GM18907 (cell line): Measurements from ENCODE around the gene GRIK3.
"Not testable (repeated sequence)": the region's sequence is repeated elsewhere in the genome, so short reads cannot be mapped to it uniquely, and the experiment has no call there.

Source experiments
- ATAC-seq: cut with Tn5 transposase; IDR thresholded peaks from one replicate; pipeline ENCODE4 v1.9.1; 2021; ENCODE audit warnings: mild to moderate bottlenecking, moderate library complexity; ENCODE audit not compliant: unreplicated experiment

The GRIK3 gene

DNA sequence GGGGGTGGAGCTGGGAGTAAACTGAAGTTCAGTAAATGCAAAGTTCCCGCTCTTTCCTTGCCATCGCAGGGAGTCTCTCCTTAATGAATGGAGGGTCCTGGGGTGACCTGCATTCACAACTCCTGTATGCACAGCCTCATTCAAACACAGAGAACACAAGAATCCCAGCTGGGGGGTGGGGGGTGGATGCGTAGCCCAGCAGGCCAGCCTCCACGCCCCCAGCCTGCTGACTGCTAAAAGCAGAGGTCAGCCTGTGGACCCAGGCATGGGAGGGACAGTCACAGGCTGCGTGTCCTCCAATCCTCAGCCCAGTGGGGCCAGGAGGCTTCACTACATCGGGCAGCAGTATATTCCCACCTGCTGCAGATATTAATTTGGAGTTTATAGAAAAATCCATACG is 263.1 kb downstream of the GRIK3 start:
- no peak for ATAC-seq

DNA sequence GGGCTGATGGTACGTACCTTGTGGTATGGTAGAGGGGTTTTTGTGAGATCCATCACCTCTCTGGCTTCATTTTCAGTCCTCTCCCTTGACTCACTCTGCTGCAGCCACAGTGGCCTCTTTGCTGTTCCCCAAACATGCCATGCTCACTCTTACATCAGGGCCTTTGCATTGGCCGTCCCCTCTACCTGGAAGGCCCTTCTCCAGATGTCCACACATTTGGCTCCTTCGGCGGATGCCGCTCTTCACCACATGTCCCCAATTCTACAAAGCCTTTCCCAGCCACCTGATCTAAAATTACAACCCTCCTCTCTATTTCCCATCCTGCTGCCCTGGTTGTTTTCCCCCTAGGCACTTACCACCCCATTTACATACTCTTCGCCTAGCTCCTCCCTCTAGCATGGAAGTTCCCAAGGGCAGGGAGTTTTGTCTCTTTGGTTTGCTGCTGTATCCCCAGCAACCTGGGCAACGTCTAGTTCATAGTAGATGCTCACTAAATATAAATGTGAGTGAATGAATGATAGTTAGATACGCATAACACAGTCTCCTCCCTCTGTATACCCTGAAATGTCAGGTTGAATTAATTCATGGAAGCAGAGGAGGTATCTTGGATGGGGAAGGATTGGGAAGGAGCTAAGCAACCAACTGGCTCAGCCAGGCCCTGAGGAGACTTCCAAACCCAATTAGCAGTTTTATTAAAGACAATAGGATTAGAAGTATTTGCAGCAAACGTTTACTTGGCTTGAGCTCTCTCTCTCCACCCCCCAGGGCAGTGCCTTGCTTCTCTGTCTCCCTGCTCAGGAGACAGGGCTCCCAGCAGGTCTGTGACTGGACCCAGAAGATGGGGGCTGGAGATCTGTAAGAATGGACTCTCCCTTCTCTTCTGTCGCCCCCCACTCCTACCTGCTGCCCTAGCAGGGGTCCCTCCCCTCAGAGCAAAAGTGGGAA is 264.2 kb downstream of the GRIK3 start:
- ATAC-seq = no peak

DNA sequence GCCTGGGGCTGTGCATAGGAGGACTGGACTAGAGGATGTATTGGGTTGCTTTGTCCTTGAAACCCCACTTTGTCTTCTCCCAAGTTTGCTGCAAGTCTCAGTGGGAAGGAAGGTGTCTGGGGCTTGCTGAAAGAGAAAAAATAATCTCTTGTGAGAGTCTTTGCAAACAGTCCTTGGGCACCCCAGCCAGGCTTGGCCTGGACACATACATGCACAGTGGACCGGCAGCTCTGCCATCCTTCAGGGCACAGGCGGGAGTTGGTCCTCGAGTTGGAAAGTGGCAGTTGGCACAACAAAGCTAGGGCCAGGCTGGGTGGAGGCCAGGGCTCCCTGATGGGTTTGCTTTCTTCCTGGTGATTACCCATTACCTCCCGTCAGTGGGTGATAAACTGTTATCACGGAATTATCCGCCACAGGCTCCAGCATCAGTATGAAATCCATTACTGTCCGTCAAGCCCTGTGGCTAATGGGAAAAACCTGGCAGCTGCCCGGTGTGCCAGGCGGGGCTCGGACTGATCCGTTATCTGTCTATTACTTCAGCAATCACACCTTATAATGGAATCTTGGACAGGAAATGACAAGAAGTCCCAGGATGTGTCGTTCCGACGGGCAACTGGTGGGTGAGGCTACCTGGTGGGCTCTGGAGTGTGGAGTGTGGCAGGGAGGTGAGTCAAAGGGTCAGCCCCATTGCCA is 265.7 kb downstream of the GRIK3 start:
- no peak for ATAC-seq

DNA sequence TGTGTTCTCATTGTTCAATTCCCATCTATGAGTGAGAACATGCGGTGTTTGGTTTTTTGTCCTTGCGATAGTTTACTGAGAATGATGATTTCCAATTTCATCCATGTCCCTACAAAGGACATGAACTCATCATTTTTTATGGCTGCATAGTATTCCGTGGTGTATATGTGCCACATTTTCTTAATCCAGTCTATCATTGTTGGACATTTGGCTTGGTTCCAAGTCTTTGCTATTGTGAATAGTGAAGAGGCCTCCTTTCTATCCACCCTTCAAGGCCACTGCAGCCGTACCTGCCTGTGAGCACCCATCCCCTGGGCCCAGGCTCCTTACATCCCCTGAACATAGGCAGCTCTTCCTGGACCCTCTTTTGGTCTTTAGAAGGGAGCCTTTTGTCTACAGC is 266.9 kb downstream of the GRIK3 start:
- ATAC-seq = not testable (repeated sequence)

DNA sequence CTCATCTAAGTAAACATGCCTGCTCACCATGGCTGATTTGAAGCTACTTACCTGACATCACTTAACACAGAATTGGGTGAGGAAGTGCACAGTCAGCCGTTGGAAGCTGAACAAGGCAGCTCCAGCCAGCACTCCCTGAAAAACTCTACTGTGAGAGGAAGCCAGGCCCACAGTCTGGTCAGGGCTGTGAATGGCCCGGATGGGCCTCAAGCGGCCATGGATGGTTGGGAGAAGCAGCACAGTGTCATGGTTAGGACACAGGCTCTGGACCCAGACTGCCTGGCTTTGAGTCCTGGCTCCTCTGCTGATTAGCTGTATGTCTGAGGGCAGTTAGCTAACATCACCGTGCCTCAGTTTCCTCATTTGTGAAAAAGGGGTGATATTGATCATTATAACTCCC is 267.8 kb downstream of the GRIK3 start:
- no peak for ATAC-seq

DNA sequence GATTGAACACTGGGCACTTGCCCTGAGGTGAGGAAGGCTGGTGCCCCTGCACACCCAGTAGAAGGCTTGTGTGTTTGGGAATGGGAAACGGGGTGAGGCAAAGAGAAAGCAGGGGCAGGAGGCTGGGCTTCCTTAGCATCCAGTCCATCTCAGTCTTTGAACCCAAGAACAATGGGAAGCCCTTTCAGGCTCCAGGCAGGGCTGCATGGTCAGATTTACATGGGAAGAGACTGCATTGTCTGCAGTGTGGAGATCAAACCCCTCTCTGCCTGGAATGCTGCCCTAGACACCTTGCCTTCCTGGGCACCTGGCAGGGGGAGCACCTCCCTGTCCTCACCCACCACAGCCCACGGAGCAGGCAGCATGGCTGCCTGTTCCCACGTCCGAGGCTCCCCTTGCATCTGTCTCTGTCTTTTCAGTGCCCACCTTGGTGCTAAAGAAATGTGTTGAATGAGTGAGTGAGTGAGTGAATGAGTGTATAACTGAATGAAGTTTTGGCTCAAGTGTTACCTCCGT is 268.5 kb downstream of the GRIK3 start:
- ATAC-seq = no peak

DNA sequence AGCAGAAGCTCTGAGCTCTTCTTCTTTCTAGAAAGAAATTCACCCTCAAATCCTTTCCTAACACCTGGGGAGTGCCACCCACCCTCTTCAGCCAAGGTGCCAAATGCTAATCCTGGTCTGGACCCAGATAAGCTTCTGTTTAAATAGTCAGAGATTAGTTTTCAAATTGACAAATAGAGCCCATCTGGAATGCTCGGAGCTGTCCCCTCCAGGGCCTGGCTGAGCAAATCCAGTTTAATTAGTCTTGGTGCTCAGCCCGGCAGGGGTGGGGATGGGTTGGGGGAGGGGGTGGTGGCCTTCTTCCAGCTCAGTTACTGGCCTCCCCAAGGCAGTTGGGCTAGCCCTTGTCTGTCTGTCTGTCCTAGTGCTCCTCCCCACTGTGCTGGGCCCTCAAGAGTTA is 269.5 kb downstream of the GRIK3 start:
- no peak for ATAC-seq

DNA sequence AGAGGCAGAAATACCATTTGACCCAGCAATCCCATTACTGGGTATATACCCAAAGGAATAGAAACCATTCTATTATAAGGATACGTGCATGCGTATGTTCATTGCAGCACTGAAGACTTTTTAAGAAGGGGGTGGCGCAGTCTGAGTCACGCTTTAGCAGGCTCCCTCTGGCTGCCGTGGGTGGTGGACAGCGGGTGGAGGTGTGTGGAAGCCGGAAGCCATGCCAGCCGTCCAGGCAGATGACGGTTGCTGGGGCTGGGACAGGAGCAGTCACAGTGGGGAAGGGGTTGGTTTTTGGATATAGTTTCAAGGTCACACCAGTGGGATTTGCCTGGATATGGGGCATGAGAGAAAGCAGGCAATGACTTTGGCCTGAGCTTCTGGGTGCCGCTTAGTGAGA is 270.5 kb downstream of the GRIK3 start:
- no peak for ATAC-seq

DNA sequence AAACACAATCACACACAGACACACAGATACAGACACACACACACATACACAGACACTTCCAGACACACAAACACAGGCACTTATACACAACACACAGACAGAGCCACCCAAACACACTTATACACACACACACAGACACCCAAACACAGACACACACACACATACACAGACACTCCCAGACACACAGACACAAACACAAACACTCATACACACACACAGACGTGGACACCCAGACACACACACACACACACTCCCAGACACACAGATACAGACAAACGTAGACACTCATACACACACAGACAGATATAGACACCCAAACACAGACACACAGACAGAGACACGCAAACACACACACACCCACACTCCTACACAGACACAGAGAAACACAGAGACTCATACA is 272.1 kb downstream of the GRIK3 start:
- ATAC-seq = no peak

DNA sequence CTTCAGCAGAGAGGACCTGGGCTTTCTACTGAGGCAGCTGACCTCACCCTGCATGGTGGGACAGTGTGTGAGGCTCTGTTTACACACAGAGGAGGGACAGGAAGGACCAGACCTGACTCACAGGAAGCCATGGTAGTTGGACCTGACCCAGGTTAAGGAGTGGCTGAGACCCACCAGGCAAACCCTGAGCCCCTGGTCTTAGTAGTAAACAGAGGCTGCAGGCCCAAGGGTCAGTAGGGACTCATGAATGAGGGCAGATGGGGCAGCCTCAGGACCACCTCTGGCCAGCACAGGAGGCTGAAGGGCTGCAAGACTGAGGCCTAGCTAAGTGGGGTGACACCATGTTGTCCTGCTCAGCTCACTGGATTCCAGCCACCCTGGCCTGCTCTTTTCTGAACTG is 273.2 kb downstream of the GRIK3 start:
- no peak for ATAC-seq

DNA sequence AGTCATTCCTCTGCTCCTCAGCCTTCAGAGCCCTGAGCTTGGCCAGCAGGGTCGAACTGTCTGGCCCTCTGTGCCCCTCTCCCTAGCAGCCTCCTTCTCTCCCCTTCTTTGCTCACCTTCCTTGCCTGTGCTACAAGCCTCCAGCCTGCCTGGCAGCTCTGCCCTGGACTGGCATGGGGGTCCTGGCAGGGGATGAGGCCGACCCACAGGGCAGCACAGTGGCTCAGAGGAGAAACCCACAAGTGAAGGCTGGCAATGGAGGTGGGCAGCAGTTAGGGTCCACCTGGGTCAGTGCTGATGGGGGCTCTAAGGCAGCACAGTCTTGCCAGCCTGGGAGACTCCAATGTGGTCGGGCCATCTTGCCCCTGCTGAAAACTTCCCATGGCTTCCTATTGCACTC is 274.2 kb downstream of the GRIK3 start:
- no peak for ATAC-seq

DNA sequence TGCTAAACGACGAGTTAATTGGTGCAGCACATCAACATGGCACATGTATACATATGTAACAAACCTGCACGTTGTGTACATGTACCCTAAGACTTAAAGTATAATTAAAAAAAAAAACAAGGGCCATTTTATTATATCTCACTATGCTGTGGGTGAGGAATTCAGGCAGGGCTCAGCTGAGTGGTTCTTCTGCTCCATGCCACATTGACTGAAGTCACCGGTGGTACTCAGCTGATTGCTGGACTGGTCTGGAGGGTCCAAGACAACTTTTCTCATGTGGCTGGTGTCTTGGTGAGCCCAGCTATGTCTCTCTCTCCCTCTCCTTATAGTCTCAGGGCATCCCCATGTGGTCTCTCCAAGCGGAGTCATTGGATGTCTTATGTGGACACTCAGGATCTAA is 275.0 kb downstream of the GRIK3 start:
- ATAC-seq = no peak

DNA sequence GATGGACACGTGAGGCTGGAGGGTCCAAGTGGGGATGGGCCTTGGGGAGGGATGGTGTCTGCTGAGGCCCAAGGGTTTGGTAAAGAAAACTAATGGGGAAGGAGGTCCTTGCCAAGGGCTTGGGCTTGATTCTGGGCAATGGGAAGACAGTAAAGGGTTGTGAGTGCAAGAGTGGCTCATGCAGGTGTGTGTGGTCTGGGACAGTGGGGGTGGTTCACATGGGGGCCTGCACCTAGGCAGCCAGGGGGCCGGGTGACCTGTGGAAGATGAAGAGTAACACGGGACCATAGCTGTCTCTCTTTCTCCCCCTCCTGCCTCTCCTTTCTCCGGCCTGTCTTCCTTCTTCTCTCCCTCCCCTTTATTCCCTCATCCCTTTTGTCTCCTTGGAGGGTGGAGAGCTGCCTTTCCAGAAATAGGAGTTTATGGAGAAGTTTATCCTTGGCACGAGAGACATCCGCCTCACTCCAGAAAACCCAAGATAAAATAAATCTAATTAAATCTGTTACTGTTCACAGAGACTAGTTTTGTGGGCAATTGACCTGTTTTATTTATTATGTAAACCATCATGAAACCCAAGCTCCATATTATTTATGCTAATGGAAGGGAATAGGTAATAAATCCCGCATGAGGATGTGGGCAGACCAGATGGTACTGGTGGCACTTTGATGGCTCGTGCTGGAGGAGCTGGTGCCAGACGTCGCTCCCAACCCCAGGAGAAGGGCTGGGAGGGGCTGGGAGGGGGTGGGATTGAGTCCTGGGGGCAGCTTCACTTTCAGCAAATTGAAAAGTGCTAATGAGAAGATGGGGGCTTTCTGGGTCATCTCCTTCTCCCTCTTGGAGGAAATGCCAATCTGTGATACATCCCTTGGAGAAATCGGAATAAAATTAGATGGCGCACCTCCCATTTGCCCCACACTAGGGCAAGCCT is 278.7 kb downstream of the GRIK3 start:
- no peak for ATAC-seq

DNA sequence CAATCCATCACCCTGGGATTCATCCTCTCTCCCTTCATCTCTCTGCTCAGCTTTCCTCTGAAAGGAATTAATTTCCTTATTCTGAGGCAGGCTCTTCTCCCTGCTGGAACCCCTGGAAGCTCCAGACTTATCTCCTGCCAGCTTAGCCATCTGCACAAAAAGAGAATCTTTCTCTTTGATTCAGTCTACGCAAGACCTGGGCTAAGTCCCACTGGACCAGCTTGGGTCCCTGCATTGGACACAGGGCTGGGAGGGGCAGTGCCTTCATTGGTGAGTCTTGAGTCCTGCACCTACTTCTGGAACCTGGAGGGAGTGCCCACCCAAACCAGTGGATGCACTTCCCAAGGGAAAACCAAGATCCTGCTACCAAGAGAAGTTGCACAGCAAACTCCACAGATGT is 279.9 kb downstream of the GRIK3 start:
- ATAC-seq = no peak

DNA sequence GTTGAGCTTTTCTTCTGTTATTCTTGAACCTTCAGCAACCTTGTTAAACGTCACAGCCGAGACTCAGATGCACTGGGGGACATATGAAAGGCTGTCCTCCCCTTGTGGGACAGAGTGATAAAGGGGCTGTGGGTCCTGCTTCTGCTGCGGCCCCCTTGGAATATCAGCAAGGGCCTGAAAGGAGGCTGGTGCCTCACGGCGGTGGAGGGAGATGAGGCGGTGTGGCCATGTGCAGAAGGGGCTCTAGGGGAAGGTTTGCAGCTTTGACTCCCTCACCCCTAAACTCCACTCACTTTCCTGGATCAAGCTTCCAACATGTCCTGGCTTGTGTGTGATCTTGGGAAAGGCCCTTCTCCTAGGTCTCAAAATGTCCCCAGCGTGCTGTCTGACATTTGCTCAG is 280.9 kb downstream of the GRIK3 start:
- no peak for ATAC-seq

DNA sequence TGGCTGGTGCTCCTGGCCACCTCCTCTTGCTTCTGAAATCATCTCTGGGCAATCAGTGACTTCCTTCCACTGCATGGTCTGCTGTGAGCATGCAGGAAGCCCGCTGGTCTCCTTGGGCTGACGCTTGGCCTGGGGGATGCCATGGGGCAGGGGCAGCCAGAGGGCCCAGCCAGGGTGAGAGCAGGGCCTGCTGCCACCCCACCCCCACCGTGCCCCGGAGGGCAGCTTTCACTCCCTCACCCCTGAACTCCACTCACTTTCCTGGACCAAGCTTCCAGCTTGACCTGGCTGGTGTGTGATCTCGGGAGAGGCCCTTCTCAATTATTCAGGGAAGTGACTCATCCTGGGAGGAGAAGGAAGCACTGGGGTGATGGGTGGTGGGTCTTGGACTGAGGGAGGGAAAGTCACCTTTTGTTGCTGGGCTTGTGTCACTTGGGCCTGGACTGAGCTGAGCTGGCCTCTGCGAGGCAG is 281.4 kb downstream of the GRIK3 start:
- no peak for ATAC-seq

DNA sequence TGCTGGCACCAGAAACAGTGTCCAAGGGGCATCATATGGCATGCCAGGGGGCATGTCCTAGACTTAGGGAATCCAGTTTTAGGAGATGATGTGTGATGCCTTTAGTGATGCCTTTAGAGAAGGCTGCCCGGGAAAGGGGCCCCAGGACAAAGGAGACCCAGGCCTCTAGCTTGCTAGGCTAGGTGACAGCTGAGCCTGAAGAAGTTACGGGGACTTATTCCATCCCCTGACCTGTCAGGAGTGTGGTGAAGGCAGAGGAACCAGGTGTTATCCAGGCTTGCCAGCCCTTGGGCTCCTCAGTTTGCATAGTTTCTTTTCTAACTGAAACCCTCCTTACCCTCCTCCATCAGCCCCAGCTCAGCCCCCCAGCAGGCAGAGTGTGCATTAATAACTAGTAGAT is 281.9 kb downstream of the GRIK3 start:
- no peak for ATAC-seq

DNA sequence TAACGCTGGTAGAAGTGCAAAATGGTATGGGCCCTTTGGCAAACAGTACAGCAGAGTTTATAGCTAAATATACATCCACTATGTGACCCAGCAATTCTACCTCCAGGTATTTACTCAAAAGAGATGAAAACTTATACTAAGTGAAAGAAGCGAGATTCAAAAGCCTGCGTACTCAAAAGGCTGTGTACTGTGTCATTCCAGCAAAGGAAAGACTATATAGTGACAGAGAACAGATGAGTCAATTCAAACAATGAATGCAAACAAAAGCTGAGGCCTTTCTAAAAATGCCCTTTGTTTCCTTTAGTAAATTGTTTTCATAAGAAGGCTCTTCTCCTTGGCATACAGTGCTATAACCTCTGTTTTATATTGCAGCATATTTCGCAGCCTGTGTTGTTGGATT is 282.8 kb downstream of the GRIK3 start:
- no peak for ATAC-seq

DNA sequence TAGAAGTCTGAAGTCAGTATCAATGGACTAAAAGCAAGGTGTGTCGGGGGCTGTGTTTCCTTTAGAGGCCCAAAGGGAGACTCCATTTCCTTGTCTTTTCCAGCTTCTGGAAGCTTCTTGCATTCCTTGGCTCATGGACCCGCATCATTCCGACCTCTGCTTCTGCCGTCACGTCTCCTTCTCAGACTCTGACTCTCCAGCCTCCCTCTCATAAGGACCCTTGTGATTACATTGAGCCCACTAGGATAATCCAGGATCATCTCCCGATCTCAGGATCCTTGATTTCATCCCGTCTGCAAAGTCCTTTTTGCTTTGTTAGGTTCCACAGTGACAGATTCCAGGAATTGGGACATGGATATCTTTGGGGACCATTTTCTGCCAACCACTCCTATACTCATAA is 285.8 kb downstream of the GRIK3 start:
- no peak for ATAC-seq
